ENCODE results near the gene COL11A2.
"Not testable (repeated sequence)": the region's sequence is repeated elsewhere in the genome, so short reads cannot be mapped to it uniquely, and the experiment has no call there.

COL11A2 gene

GRCh38 chr6:33192105-33192646 is at the start of gene COL11A2:
Gene COL11A2, minus strand, starts transcription at chr6:33192467. Its CDS starts 227 bp downstream, at chr6:33192240.
- Mint-ChIP-seq H3K4me1 (ENCODE audit: low read depth) (peaks cover 27% of the 10 kb centered on the region), H3K27ac (peak within 1 kb of the TSS; percentile 57)
- no peak for DNase-seq

DNA sequence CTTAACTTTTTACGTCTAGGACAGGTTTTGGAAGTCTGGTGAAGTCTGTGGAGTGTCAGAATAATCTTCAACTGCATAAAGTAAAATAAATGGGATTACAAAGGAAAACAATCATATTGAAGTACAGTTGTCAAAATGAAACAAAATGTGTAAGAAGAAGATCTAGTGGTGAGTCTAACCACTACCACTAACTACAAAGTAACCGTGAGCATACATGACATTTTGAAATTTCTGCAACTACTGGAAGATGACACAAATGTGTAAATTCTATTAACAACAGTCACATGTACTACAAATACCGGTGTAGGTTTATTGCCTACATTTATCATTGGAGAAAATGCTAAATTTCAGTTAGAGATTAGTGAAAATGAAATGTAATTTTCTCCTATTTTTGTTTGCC is 49.7 kb upstream of the COL11A2 start:
- H3K27ac Mint-ChIP-seq: peak overlapping the region; percentile 38
- H3K4me3 Mint-ChIP-seq: peak overlapping the region; percentile 10
- peaks cover 13% of the 10 kb centered on the region for H3K27me3 Mint-ChIP-seq
- H3K36me3 Mint-ChIP-seq (ENCODE audit: low read depth): no peaks in the 10 kb centered on the region
- no peak for DNase-seq
- peaks cover 13% of the 10 kb centered on the region for H3K4me1 Mint-ChIP-seq (ENCODE audit: low read depth)
- no peaks in the 10 kb centered on the region for H3K9me3 Mint-ChIP-seq

More at GRCh38 chr6:33192105-33192646, at the start of gene COL11A2:
- Mint-ChIP-seq H3K9me3 (no peaks in the 10 kb centered on the region), H3K4me3 (peak within 1 kb of the TSS; percentile 60), H3K36me3 (ENCODE audit: low read depth) (peaks cover 37% of the 10 kb centered on the region), H3K27me3 (peaks cover 23% of the 10 kb centered on the region)

DNA sequence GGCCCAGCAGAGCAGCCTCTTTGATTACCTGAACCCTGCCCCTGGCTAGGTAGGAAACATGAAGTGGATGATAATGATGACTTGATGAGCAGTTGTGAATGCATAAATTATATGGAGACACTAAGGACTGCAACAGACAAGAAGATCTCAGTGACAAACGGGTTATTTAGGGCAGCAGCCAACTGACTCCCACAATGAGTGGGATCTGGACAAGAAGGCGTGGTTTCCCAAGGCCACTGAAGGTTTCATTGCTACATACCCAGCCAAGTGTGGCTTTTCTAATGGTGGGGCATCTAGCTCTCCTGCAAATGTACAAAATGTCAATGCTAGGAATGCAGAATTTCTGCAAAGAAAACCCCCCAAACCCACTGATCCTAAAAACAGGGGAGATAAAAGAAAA is 45.5 kb upstream of the COL11A2 start:
- peaks cover 22% of the 10 kb centered on the region for H3K27me3 Mint-ChIP-seq
- no peak overlapping the region for H3K27ac Mint-ChIP-seq
- H3K9me3 Mint-ChIP-seq: no peaks in the 10 kb centered on the region
- peaks cover 13% of the 10 kb centered on the region for H3K4me1 Mint-ChIP-seq (ENCODE audit: low read depth)
- no peak for DNase-seq
- no peaks in the 10 kb centered on the region for H3K36me3 Mint-ChIP-seq (ENCODE audit: low read depth)
- no peak overlapping the region for H3K4me3 Mint-ChIP-seq

GRCh38 chr6:33236852-33237251 is 44.6 kb upstream of the COL11A2 start:
- no peak for DNase-seq
- H3K36me3 Mint-ChIP-seq (ENCODE audit: low read depth): no peaks in the 10 kb centered on the region
- no peak overlapping the region for H3K27ac Mint-ChIP-seq
- H3K4me3 Mint-ChIP-seq: no peak overlapping the region
- H3K9me3 Mint-ChIP-seq: no peaks in the 10 kb centered on the region
- H3K27me3 Mint-ChIP-seq: peaks cover 22% of the 10 kb centered on the region
- H3K4me1 Mint-ChIP-seq (ENCODE audit: low read depth): peaks cover 7% of the 10 kb centered on the region

- DNase-seq: no peak
- H3K4me1 Mint-ChIP-seq (ENCODE audit: low read depth): peaks cover 3% of the 10 kb centered on the region
- no peak overlapping the region for H3K4me3 Mint-ChIP-seq
- H3K27me3 Mint-ChIP-seq: peaks cover 26% of the 10 kb centered on the region
- H3K27ac Mint-ChIP-seq: no peak overlapping the region
- no peaks in the 10 kb centered on the region for H3K9me3 Mint-ChIP-seq
- H3K36me3 Mint-ChIP-seq (ENCODE audit: low read depth): no peaks in the 10 kb centered on the region
Observed at GRCh38 chr6:33236328-33236727, 44.1 kb upstream of the COL11A2 start.

DNA sequence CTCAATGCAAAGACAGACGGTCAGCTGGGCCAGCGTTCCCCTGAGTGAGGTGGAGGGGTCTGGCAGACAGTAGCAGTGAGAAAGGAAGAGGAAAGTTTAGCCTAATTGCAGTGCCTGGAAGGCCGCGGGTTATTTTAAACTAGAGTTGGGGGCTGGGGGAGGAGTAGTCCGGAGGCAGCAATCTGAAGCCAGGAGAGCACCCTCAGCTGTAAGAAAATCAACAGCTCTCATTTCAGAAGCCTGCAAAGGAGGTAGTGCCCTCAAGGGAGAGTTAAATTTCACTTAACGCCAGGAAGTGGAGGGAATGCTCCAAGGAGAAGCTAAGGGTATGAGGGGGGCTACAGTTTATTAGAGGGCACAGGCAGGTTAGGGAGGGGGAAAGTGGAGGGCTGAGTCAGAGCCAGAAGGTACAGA is 43.0 kb upstream of the COL11A2 start:
- Mint-ChIP-seq H3K4me3 (no peak overlapping the region), H3K4me1 (ENCODE audit: low read depth) (no peaks in the 10 kb centered on the region), H3K36me3 (ENCODE audit: low read depth) (no peaks in the 10 kb centered on the region), H3K27me3 (peaks cover 28% of the 10 kb centered on the region), H3K9me3 (no peaks in the 10 kb centered on the region), H3K27ac (no peak overlapping the region)
- no peak for DNase-seq

DNA sequence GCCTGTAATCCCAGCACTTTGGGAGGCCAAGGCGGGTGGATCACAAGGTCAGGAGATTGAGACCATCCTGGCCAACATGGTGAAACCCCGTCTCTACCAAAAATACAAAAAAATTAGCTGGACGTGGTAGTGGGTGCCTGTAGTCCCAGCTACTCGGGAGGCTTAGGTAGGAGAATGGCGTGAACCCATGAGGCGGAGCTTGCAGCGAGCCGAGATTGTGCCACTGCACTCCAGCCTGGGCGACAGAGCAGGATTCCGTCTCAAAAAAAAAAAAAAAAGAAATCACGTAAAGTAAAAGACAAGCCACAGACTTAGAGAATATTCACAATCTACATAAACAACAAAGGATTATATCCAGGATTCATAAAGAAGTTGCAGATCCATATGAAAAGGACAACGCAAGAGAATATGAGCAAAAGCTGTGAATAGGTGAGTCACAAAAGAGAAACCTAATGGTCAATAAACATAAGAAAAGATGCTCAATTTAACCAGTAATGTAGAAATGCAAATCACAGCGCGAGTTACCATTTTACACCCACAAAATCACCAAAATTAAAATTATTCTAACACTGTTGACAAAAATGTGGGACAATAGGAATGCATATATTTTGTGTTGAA is 34.3 kb upstream of the COL11A2 start:
- not testable (repeated sequence) for H3K27ac Mint-ChIP-seq; H3K36me3 Mint-ChIP-seq (ENCODE audit: low read depth); H3K4me1 Mint-ChIP-seq (ENCODE audit: low read depth); H3K4me3 Mint-ChIP-seq; H3K9me3 Mint-ChIP-seq; DNase-seq
- peaks cover 38% of the 10 kb centered on the region for H3K27me3 Mint-ChIP-seq

- Mint-ChIP-seq H3K27me3 (peaks cover 64% of the 10 kb centered on the region), H3K4me1 (ENCODE audit: low read depth) (peaks cover 29% of the 10 kb centered on the region), H3K9me3 (no peaks in the 10 kb centered on the region), H3K36me3 (ENCODE audit: low read depth) (no peaks in the 10 kb centered on the region), H3K4me3 (no peak overlapping the region), H3K27ac (no peak overlapping the region)
- DNase-seq: no peak
Observed at GRCh38 chr6:33217681-33218080, 25.4 kb upstream of the COL11A2 start.

GRCh38 chr6:33217246-33217645 is 25.0 kb upstream of the COL11A2 start:
- no peak for DNase-seq
- Mint-ChIP-seq H3K36me3 (ENCODE audit: low read depth) (peaks cover 4% of the 10 kb centered on the region), H3K4me1 (ENCODE audit: low read depth) (peaks cover 32% of the 10 kb centered on the region), H3K27me3 (peaks cover 62% of the 10 kb centered on the region), H3K27ac (no peak overlapping the region), H3K4me3 (no peak overlapping the region), H3K9me3 (no peaks in the 10 kb centered on the region)

DNA sequence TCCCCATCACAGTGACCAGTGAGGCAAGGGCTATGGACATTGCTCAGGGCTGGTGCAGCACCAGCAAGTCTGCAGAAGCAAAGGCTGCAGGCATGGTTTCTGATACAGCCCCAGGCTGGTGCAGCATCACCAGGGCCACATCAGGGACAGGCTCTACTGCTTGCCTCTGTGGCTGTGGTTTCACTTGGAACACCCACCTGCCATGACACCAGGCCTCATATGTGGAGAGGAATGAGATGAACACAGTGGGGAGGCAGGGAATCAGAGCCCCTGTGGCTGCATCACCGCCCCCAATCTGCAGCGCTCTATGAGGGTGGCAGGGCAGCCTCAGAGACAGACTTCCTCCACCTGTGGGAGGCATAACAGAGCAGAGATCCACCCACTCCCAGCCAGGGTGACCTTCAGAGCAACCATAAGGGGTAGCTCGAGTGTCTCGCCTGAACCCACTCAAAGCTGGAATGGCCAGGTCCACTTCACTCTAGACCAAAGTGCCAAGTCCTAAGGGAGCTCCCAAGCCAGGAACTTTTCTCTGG is 23.9 kb upstream of the COL11A2 start:
- Mint-ChIP-seq H3K4me3 (no peak overlapping the region), H3K27me3 (peaks cover 54% of the 10 kb centered on the region), H3K36me3 (ENCODE audit: low read depth) (peaks cover 11% of the 10 kb centered on the region), H3K4me1 (ENCODE audit: low read depth) (peaks cover 32% of the 10 kb centered on the region), H3K9me3 (no peaks in the 10 kb centered on the region), H3K27ac (no peak overlapping the region)
- no peak for DNase-seq

GRCh38 chr6:33215271-33216116 is 23.2 kb upstream of the COL11A2 start:
- H3K36me3 Mint-ChIP-seq (ENCODE audit: low read depth): peaks cover 17% of the 10 kb centered on the region
- no peak overlapping the region for H3K27ac Mint-ChIP-seq
- peaks cover 52% of the 10 kb centered on the region for H3K27me3 Mint-ChIP-seq
- peaks cover 34% of the 10 kb centered on the region for H3K4me1 Mint-ChIP-seq (ENCODE audit: low read depth)
- no peak overlapping the region for H3K4me3 Mint-ChIP-seq
- DNase-seq: no peak
- no peaks in the 10 kb centered on the region for H3K9me3 Mint-ChIP-seq

GRCh38 chr6:33213989-33214335 is 21.7 kb upstream of the COL11A2 start:
- DNase-seq: no peak
- no peak overlapping the region for H3K27ac Mint-ChIP-seq
- peak overlapping the region; percentile 65 for H3K4me3 Mint-ChIP-seq
- H3K36me3 Mint-ChIP-seq (ENCODE audit: low read depth): peaks cover 32% of the 10 kb centered on the region
- no peaks in the 10 kb centered on the region for H3K9me3 Mint-ChIP-seq
- H3K4me1 Mint-ChIP-seq (ENCODE audit: low read depth): peaks cover 48% of the 10 kb centered on the region
- H3K27me3 Mint-ChIP-seq: peaks cover 47% of the 10 kb centered on the region

GRCh38 chr6:33213166-33213988 is 21.1 kb upstream of the COL11A2 start:
- Mint-ChIP-seq H3K9me3 (no peaks in the 10 kb centered on the region), H3K36me3 (ENCODE audit: low read depth) (peaks cover 36% of the 10 kb centered on the region), H3K27ac (peak overlapping the region; percentile 18), H3K4me3 (peak overlapping the region; percentile 65), H3K27me3 (peaks cover 43% of the 10 kb centered on the region), H3K4me1 (ENCODE audit: low read depth) (peaks cover 51% of the 10 kb centered on the region)
- DNase-seq: no peak

- Mint-ChIP-seq H3K4me1 (ENCODE audit: low read depth) (peaks cover 51% of the 10 kb centered on the region), H3K4me3 (peak overlapping the region; percentile 65), H3K27me3 (peaks cover 39% of the 10 kb centered on the region), H3K36me3 (ENCODE audit: low read depth) (peaks cover 37% of the 10 kb centered on the region), H3K9me3 (no peaks in the 10 kb centered on the region), H3K27ac (peak overlapping the region; percentile 41)
- no peak for DNase-seq
Observed at GRCh38 chr6:33212857-33213165, 20.5 kb upstream of the COL11A2 start.
